HL-60/S4 (cell line): ENCODE results near the gene TOMM22.

Source experiments
- in situ Hi-C: fragments of 300-500 bp; cut with MboI; formaldehyde crosslinking; loops from 2 replicates; pipeline ENCODE4 v1.14.3; 2022; ENCODE audit warnings: low sequenced_read_pairs

Gene TOMM22

DNA sequence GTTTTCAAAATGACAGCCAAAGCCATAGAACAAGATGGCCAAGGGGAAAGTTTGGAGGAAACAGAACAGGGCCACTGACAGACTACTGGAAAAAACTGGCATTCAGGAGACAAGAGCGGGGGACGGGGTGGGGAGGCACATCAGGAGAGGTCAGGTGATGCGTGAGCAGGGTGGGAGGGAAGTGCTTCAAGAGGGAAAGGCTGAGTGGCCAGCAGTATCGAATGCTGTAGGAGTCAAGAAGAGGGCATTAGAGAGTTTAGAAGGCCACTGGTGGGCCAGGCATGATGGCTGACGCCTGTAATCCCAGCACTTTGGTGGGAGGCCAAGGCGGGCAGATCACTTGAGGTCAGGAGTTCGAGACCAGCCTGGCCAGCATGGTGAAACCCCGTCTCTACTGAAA, 32.2 kb downstream of the TOMM22 start:
- in situ Hi-C loops, result no loop called here

DNA sequence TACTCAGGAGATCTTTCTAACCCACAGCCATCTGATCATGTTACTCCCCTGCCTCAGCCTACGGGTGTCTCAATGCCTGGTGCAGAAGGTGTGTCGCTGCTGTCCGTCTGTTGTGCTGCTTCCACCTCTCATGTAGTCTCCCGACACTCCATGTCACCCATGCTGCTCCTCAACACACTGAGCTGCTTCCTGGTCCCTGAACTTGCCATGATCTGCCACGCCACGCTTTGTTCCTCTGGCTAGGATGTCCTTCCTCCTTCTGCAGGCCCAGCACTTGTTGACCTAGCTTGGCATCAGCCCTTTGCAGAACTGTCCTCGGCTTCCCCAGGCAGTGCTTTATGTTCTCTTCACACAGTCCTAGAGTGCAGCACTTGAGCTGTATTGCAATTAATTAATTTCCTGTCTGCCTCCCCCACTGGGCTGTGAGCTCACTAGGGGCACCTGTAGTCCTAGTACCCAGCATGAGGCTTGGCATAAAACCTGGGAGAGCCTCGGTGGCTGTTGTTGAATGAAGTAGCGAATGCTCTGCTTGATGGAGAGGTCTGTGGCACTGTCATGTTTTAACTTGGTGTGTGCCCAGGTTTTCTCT, 33.5 kb downstream of the TOMM22 start:
- in situ Hi-C loops, result no loop called here

DNA sequence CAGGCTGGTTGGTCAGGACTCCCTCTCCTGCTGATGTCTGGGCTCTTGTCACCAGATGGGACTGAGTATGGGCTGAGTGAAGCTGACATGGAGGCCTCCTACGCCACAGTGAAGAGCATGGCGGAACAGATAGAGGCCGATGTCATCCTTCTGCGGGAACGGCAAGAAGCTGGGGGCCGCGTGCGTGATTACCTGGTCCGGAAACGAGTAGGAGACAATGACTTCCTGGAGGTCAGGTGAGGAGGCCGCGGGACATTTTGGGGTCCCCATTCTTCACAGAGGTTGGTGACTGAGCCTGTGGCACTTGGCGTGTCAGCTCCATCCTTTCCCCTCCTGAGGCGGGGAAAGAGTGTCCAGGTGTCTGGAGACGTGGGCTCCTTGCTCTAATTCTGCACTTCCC, 34.1 kb downstream of the TOMM22 start:
- in situ Hi-C loops, result no loop called here

DNA sequence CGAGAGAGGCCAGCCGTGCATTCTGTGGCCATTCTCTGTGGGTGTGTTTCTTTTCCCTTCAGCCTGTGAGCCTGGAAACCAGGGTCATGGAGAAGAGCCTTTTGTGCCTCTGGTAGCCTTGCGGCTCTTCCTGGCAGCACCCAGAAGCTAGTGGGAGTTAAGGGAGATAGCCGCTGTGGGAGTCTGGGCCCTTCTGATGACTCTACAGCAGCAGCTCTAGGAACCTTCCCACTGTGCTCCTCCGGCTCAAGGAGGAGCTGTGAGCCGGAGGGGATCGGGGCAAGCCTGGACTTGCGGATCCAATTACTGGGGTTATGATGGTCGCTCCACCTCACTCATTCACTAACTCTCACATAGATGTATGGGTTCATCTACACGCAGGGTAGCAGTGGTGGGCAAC, 34.5 kb downstream of the TOMM22 start:
- in situ Hi-C loops, result no loop called here

DNA sequence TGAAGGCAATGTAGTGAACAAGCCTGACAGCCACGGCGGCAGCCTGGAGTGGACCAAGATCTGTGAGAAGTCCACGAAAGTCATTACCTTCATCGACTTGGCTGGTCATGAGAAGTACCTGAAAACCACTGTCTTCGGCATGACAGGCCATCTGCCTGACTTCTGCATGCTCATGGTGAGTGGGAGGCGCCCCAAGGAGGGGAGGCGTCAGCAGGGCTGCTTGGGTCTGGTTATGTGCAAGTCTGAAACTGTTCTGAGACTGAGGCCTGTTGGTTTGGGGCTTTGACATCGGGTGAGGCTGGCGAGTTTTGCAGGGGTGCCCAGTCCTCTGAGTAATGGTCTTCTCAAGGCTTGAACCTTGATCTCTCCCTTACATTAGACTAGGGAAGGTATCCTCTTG, 35.1 kb downstream of the TOMM22 start:
- in situ Hi-C loops, result no loop called here

DNA sequence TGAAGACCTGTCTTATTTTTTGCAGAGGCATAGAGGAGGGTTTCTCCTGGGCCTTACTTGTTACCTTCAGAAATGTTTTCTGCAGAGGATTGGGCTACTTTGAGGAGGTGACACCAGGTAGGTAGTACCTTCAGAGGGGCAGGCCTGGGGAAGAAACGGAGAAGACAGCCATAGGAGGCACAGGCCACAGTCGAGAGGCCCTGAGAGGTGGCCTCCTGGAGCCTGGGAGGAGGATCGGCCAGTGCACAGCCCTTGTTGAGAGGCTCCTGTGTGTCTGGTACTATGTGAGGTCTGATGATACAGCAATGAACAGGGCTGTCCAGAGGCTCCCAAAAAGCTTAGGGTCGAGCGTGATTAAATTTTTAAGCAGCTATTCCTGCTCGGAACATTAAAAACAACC, 35.5 kb downstream of the TOMM22 start:
- in situ Hi-C loops, result no loop called here

DNA sequence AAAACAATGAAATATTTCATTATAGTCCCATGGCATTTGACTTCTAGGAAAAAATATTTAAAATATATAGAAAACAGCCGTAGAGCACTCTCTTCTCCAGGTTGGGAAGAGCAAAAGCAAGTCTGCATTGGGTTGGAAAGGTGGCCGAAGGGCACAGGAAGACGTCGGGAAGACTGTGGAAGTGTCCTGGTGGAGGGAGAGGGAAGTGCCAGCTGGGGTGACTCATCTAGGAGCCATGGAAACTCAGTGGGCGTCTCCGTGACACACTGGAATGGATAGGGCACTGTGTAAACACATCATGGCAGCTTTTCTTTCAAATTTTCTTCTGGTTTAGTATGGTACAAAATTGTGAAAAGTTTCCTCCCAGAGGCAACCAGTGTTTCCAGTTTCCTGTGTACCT, 36.7 kb downstream of the TOMM22 start:
- in situ Hi-C loops, result no loop called here

DNA sequence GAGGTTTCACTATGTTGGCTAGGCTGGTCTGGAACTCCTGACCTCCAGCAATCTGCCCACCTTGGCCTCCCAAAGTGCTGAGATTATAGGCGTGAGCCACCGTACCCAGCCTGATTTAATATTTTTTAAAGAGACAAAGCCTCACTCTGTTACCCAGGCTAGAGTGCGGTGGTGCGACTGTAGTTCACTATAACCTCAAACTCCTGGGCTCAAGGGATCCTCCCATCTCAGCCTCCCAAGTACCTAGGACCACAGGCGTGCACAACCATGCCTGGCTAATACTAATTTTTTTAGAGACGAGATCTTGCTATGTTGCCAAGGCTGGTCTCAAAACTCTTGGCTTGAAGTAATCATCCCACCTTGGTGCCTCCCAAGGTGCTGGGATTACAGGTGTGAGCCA, 37.4 kb downstream of the TOMM22 start:
- in situ Hi-C loops, result no loop called here

DNA sequence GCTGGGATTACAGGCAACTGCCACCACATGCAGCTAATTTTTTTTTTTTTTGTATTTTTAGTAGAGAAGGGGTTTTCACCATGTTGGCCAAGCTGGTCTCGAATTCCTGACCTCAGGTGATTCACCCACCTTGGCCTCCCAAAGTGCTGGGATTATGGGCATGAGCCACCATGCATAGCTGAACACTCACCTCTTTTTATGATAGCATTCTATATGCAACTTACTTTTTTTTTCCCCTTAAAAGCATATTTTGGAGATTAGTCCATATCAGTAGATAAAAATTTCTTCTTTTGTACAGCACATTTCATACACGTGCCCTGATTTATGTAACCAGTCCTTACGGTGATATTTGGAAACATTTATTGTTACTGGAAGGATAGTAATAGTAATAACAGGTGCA, 38.6 kb downstream of the TOMM22 start:
- in situ Hi-C loops, result no loop called here

DNA sequence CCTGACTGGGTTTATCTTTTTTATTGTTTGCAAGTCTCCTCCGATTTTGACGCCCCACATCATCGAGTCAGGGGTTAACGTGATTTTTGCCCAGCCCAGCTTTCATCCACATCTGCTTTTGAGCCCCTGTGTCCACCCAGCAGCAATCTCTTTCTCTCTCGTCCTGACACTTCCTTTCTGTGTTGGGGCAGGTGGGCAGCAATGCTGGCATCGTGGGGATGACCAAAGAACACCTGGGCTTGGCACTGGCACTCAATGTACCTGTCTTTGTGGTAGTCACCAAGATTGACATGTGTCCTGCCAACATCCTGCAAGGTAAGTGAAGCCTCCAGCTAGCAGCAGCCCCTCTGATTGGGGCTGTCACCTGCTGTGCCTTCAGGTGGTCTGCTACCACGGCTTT, 39.8 kb downstream of the TOMM22 start:
- in situ Hi-C loops, result no loop called here

DNA sequence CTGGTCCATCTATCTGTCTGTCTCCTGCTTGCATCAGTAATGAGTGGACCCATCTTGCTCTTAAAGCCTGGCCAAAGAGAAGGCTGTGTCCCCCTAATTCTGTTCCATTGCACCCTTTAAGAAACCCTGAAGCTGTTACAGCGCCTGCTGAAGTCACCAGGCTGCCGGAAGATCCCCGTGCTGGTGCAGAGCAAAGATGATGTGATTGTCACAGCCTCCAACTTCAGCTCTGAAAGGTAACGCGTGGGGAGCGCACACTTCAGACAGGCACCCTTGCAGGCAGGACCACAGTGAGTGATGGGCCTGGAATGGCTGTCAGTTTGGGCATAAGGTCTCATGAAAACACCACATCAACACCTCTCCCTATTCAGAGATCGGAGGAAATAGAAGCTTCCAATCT, 42.4 kb downstream of the TOMM22 start:
- in situ Hi-C loops, result no loop called here

DNA sequence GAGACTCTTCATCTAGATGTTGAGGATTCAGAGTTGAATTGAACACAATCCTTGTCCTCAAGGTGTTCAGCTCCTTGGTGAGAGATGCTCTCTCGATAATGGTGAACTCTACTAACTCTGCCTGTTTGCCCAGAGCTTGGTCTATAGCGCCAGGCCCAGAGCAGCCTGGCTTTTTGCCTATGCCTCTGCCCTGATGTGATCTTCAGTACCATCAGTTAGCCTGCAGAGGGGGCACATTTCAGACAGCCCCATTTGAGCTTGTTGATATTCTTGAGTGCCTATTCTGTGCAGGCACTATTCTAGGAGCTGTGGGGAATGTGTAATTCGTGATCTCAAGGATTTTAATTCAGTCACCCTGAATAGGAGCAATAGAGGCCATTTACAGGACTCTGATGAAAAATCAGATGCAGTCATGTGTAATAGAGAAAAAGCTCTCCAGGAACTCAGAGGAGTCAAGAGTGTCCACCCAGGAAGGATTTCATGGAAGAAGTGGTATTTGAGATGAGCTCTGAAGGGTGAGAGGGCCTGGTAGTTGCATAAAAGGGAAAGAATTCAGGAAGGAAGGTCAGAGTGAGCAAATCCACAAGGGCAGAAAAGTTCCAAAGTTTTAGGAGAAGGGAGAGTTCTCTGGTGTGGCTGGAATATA, 43.3 kb downstream of the TOMM22 start:
- in situ Hi-C loops, result no loop called here

DNA sequence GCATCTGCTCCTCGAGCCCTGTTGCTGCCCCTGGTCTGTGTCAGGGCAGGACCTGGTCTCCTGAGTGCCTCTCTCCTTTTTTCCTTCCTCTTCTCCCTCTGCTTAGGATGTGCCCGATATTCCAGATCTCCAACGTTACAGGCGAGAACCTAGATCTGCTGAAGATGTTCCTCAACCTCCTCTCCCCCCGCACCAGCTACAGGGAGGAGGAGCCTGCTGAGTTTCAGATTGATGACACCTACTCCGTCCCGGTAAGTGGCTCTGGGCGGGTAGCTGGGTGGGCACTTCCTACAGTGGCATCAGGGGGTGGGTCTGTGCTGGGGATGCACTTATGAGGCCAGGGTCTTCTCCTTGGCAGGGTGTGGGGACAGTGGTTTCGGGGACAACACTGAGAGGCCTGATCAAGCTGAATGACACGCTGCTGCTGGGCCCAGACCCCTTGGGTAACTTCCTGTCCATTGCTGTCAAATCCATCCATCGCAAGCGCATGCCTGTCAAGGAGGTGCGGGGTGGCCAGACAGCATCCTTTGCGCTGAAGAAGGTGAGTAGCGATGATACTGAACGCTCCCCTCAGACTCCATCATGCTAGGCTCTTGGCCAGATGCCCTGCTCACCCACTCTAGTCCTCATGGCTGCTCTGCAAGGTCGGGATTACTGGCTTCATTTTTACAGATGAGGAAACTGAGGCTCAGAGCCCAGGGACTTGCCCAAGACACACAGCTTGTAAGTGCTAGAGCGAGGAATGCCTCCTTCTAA, 44.3 kb downstream of the TOMM22 start:
- in situ Hi-C loops, result no loop called here

DNA sequence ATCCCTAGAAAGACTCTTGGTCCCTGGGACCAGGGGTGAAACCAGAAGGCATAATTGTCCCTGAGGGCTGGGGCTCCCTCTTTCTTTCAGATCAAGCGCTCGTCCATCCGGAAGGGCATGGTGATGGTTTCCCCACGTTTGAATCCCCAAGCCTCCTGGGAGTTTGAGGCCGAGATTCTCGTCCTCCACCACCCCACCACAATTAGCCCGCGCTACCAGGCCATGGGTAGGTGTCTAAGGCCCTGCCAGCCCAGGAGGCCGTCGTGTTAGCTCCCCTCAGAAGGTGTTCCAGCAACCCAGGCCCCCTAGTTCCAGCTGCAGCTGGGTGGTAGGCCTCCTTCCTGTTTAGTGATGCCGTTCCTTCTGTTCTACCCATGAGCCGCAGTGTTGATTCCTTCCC, 45.4 kb downstream of the TOMM22 start:
- in situ Hi-C loops, result no loop called here

DNA sequence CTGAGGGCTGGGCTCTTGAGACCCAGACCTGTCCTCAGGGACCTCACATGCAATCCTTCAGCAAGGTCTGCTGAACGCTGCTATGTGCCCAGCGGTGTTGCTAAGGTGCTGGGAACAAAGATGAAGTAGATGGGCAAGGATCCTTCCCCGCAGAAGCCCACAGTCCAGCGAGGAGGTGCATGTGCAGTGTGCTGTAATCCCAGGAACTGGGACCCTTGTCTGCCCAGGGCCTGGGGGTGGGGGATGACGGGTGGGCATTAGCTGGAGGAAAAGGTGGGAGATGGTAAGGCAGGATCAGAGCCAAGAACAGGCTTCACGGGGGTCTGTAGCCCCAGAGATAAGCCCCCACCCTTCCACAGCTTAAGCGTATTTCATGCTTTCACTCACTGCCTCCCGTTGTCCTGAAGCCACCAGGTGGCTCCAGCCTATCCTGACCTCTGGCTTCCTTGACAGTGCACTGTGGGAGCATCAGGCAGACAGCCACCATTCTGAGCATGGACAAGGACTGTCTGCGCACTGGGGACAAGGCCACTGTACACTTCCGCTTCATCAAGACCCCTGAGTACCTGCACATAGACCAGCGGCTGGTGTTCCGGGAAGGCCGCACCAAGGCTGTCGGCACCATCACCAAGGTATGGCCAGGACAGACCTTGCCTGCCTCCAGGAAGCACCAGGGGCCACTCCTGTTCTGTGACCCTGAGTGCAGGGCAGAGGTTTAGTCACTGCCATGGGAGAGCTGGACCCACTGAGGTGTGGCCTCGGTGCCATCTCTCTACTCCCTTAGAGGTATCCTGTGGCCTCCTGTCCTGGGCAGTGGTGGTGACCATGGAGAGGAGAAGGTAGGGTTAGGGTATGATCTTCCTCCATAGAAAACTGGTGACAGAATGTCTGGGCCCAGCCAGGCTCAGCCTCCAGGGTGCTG, 46.0 kb downstream of the TOMM22 start:
- in situ Hi-C loops, result no loop called here

DNA sequence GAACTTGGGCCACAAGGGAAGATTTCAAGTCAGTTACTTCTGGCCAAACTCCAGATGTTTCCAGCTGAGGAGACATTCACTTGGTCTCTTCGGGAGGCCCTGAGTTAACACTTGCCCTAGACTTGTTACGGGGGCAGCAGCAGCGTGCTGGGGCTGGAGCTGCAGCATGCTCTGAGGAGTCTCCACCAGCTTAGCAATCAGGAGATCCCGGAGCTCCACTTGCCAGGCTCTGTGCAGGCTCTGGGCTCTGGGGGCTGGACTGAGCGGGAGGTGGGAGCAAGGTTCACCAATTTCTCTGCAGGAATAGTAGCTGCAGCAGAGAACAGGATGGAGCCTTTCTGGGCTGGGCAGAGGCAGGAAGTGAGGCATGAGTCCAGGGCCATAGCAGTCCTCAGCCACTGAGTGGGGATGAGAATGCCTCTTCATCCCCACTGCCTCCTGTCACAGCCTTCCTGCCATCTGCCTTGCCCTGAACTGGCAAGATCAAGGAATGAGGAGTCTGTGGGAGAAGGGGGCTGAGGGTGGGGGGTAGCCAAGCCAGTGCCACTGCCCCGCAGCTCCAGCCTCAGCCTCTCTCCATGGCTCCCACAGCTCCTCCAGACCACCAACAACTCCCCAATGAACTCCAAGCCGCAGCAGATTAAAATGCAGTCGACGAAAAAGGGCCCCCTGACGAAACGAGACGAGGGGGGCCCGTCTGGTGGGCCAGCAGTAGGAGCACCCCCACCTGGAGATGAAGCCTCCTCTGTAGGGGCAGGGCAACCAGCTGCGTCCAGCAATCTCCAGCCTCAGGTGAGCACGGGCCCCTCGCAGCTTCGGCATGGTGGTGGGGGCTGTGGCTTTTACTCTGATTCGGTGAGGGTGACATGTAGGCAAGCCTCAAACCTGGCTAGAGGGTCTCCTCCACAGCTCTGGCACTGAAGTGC, 47.4 kb downstream of the TOMM22 start:
- in situ Hi-C loops, result no loop called here

DNA sequence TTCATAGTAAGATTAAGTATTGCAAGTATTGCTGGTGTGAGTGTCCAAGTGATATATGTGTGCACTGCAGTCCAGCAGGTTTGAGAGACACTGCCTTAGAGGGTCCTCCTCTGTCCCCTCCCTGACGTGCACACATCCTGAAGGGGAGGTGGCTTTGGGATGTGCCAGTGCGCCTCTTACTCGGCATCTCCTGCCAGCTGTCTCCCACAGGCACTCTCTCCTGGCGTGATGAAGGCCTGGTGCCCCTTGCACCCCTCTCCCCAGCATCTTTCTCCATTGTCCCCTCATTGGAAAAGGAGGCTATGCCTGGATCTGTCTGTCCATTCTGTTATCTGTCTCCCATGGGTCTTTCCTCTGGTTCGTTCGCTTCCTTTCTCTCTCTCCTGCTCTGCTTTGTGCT, 48.2 kb downstream of the TOMM22 start:
- in situ Hi-C loops, result no loop called here

DNA sequence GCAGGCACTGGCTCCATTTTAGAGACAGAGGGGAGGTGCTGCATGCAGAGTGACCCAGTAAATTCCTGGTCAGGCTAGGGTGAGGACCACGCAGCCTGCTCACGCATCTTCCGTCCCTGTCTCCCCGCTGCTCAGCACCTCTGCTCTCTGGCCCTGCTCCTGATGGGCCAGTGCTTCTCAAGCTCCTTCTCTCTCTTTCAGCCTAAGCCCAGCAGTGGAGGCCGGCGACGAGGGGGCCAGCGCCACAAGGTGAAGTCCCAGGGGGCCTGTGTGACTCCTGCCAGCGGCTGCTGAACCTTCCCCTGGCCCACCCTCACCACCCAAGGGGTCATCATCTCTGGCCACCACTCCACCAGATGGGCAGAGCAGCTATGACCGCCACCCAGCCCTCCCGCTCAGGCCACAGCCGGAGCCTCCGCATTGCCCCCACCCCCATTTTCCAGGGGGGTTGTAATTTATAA, 48.7 kb downstream of the TOMM22 start:
- in situ Hi-C loops, result no loop called here

DNA sequence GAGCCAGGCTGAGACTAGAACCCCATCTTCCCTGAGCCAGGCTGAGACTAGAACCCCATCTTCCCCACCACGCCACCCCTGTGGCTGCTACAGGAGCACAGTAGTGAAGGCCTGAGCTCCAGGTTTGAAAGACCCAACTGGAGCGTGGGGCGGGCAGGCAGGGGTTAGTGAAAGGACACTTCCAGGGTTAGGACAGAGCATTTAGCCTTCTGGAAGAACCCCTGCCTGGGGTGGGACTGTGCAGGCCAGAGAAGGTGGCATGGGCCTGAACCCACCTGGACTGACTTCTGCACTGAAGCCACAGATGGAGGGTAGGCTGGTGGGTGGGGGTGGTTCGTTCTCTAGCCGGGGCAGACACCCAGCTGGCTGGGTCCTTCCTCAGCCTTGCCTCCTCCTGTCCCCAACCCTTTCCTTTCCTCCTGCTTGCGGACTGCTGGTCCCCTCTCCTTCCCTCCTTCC, 50.0 kb downstream of the TOMM22 start:
- in situ Hi-C loops, result no loop called here

DNA sequence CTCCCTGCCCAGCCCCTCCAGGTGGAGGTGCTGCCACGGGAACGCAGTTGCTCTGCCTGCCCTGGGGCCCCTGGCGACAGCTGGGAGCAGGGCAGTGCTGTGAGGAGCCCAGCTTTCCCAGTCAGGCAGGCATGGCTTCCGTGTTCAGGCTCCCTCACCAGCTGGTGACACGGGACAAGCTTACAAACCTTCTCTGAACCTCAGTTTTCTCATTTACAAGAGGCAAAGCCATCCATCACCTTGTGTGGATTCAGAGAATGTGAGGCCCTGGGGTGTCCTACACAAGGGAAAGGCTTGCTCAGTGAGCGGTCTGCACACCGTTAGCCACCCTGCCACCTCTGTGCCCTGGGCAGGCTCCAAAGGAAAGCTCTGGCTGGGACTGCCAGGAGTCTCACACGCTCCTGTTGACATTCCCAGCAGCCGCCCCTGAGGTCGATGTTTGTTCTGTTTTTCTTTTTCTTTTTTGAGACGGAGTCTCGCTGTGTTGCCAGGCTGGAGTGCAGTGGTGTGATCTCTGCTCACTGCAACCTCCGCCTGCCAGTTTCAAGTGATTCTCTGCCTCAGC, 50.6 kb downstream of the TOMM22 start:
- in situ Hi-C loops, result no loop called here
